Astrocyte of the cerebellum (primary cell): ENCODE results near the gene JAKMIP2.

Experiments
- DNase-seq: peaks from one replicate; pipeline ENCODE4 v3.0.0-alpha.2; 2011; ENCODE audit warnings: low read depth
- H3K4me3 ChIP-seq: 2 replicates; pipeline ENCODE4 v1.5.1; 2011; ENCODE audit warnings: mild to moderate bottlenecking, low read depth, low read length, moderate library complexity
- in situ Hi-C: cut with HindIII; loops from 2 replicates; pipeline ENCODE4 v1.10.0; 2017; ENCODE audit warnings: low sequenced_read_pairs
- TF ChIP-seq, protein P1 (sequence below): IDR thresholded peaks from 2 replicates; pipeline ENCODE4 v1.5.1; 2012; ENCODE audit warnings: low read length, low read depth, moderate library complexity, mild to moderate bottlenecking; ENCODE audit errors: missing control alignments

Gene JAKMIP2

GRCh38 chr5:147742151-147742550 lies 40.4 kb downstream of the JAKMIP2 start:
- no peak for DNase-seq
- in situ Hi-C loops: no loop called here
- no peak overlapping the region for H3K4me3 ChIP-seq
- TF ChIP-seq, protein P1, sequence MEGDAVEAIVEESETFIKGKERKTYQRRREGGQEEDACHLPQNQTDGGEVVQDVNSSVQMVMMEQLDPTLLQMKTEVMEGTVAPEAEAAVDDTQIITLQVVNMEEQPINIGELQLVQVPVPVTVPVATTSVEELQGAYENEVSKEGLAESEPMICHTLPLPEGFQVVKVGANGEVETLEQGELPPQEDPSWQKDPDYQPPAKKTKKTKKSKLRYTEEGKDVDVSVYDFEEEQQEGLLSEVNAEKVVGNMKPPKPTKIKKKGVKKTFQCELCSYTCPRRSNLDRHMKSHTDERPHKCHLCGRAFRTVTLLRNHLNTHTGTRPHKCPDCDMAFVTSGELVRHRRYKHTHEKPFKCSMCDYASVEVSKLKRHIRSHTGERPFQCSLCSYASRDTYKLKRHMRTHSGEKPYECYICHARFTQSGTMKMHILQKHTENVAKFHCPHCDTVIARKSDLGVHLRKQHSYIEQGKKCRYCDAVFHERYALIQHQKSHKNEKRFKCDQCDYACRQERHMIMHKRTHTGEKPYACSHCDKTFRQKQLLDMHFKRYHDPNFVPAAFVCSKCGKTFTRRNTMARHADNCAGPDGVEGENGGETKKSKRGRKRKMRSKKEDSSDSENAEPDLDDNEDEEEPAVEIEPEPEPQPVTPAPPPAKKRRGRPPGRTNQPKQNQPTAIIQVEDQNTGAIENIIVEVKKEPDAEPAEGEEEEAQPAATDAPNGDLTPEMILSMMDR: no peak

GRCh38 chr5:147740864-147741263 lies 41.7 kb downstream of the JAKMIP2 start:
- in situ Hi-C loops: no loop called here
- TF ChIP-seq, protein P1: no peak
- DNase-seq: no peak

GRCh38 chr5:147737921-147738320 lies 44.6 kb downstream of the JAKMIP2 start:
- in situ Hi-C loops: no loop called here
- no peak for DNase-seq
- no peak overlapping the region for H3K4me3 ChIP-seq
- TF ChIP-seq, protein P1: no peak

More at GRCh38 chr5:147740864-147741263, 41.7 kb downstream of the JAKMIP2 start:
- H3K4me3 ChIP-seq: no peak overlapping the region

DNA sequence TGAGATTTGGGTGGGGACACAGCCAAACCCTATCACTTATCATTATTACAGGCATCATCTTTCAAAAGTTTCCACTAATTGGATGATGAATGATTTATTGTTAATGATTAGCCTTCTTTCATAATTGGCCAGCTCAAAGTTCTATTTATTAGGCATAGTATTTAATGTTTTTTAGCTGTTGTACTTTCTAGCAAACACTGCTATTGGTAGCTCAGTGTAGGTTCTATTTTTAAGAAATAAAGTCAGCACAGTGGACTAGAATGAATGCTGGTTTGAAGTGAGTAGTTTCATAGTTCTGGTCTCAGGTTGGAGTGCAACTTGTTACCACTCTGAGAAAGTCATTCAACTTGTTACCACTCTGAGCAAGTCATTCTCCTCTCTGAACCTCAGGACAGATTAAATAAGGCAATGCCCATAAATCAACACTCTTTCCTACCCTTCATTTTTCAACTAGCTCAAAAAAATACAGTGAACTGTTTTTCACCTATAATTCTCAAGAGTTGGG lies 46.9 kb downstream of the JAKMIP2 start:
- in situ Hi-C loops: no loop called here
- TF ChIP-seq, protein P1: no peak
- no peak overlapping the region for H3K4me3 ChIP-seq
- DNase-seq: no peak

DNA sequence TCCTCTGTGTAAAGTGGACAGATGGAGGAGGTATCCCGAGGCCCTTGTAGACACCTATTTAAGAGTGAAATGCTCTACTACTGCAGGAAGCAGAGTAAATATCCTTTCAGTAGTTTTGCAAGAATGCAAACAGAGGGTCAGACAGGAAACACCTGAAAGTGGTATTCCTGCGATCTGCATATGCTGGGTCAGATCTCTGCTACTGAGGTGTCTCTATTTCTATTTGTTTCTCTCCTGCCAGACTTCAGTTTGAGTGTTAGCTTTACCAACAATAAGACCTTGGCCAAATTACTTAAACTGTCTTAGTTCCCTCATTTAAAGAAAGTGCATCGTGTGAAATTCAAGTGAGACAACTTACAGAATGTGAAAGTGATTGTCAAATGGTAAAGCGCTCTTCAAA lies 47.6 kb downstream of the JAKMIP2 start:
- no peak for DNase-seq
- in situ Hi-C loops: no loop called here
- TF ChIP-seq, protein P1: no peak
- no peak overlapping the region for H3K4me3 ChIP-seq

DNA sequence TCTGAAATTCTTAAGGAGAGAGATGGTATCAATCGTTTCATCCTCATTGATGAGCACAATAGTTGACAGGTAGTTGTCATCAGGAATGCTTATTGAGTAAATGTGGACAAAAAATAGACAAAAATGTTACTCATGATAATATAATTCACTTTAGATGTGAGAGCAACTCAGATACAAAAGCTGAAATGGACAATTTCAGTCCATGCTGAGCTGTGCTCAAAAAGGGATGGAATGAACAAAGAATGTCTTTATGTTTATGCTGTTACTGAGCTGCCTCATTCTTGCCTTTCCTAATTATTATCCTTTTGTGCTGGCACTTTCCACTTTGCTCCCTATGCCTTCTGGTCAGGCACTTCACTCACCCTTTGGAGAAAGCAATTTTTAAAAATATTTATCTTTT lies 49.5 kb downstream of the JAKMIP2 start:
- TF ChIP-seq, protein P1: no peak
- in situ Hi-C loops: no loop called here
- H3K4me3 ChIP-seq: no peak overlapping the region
- no peak for DNase-seq
